ENCODE results near the gene AP2A2. TPM values are rescaled to one million over a fixed set of nuclear protein-coding genes. Genes with fewer than 3 reads are reported as not detected.

AP2A2 gene
- total and polyA plus RNA-seq, 2 of the 4 experiments (the other 2 are of a cell fraction) = 19.9 to 49.0 TPM

- no peak overlapping the region for H3K23ac ChIP-seq (ENCODE audit: low read depth, low read length)
- H4K8ac ChIP-seq (ENCODE audit: low read depth in 2 of 2, low read length in 2 of 2) = no peak overlapping the region
- no peak overlapping the region for H4K5ac ChIP-seq (ENCODE audit: low read depth, low read length)
- DNase-seq (no peak), ATAC-seq (ENCODE audit: low read depth) (no peak)
- CTCF ChIA-PET = interaction anchor here (0.6 kb wide), 1 partner anchor 149 kb away, joined by 3 read pairs; no protein-coding TSS in a partner anchor
- H2AFZ ChIP-seq (replicated peaks; ENCODE audit: low read length, poor library complexity) = peak overlapping the region; percentile 18
- H3K9me3 ChIP-seq (ENCODE audit: control insufficient read depth, insufficient read depth, low read length) = no peaks in the 10 kb centered on the region
- no peak overlapping the region for H2BK20ac ChIP-seq (ENCODE audit: low read depth, low read length)
- H3K9me1 ChIP-seq (ENCODE audit: insufficient read depth, low read length) = no peaks in the 10 kb centered on the region
- dilution Hi-C loops (cut with HindIII; ENCODE audit: low sequenced_read_pairs, unreplicated experiment) = no loop called here
- no peak overlapping the region for H3K56ac ChIP-seq (ENCODE audit: extremely low read depth, insufficient read depth, low read length)
- WGBS, 2 experiments (ENCODE audit: extremely low coverage in 2 of 2, insufficient read length in 1 of 2) = 56% methylated on average over 8 of the region's 15 CpGs; no CpG with 5 or more reads in 1 of the 2 experiments
- no peaks in the 10 kb centered on the region for H3K36me3 ChIP-seq (ENCODE audit: control insufficient read depth, insufficient read depth, low read length)
- H4K91ac ChIP-seq (ENCODE audit: insufficient read depth, low read depth, low read length) = no peak overlapping the region
- H2BK120ac ChIP-seq (ENCODE audit: low read depth, low read length) = no peak overlapping the region
- no peak overlapping the region for H3K27ac ChIP-seq (ENCODE audit: insufficient read depth, low read length)
- peaks cover 3% of the 10 kb centered on the region; the same call in 1 of the 2 replicates for H3K4me1 ChIP-seq (ENCODE audit: control insufficient read depth, insufficient read depth, low read length)
- H4K20me1 ChIP-seq (ENCODE audit: insufficient read depth, low read length) = no peaks in the 10 kb centered on the region
- POLR2A ChIA-PET (ENCODE audit: unreplicated experiment) = no interaction called here
- H2AK9ac ChIP-seq (replicated peaks; ENCODE audit: low read depth, low read length, poor library complexity) = no peak overlapping the region
- no peak overlapping the region for H3K9ac ChIP-seq (ENCODE audit: low read depth, low read length)
- no peak overlapping the region for H2BK15ac ChIP-seq (ENCODE audit: low read depth, low read length)
- no peak for TF ChIP-seq MAZ (IDR thresholded peaks at IDR 0.05; ENCODE audit: borderline replicate concordance, low read depth, low read length)
- no peak for TF ChIP-seq MXI1 (IDR thresholded peaks at IDR 0.05; ENCODE audit: borderline replicate concordance, low read depth, low read length)
- TF ChIP-seq BHLHE40 (IDR thresholded peaks at IDR 0.05; ENCODE audit: low read depth, low read length) = no peak
- no peak for TF ChIP-seq FOS (IDR thresholded peaks at IDR 0.05; ENCODE audit: low read depth, low read length)
- no peak for TF ChIP-seq CTCF (conservative IDR thresholded peaks at IDR 0.05; ENCODE audit: low read depth, low read length)
- no peak for TF ChIP-seq NFE2L2 (IDR thresholded peaks at IDR 0.05; ENCODE audit: low read depth, low read length)
- TF ChIP-seq RFX5 (IDR thresholded peaks at IDR 0.05; ENCODE audit: low read depth, low read length) = no peak
- TF ChIP-seq RCOR1 (IDR thresholded peaks at IDR 0.05; ENCODE audit: insufficient replicate concordance, low read length) = no peak
- no peak for TF ChIP-seq CEBPB (IDR thresholded peaks at IDR 0.05; ENCODE audit: low read depth, low read length)
- no peak for TF ChIP-seq ELK1 (IDR thresholded peaks at IDR 0.05; ENCODE audit: borderline replicate concordance, low read depth, low read length)
- TF ChIP-seq CHD1 (IDR thresholded peaks at IDR 0.05; ENCODE audit: low read depth, low read length) = no peak
- TF ChIP-seq SMC3 (IDR thresholded peaks at IDR 0.05; ENCODE audit: low read depth, low read length) = no peak
- TF ChIP-seq POLR2A (IDR thresholded peaks at IDR 0.05; ENCODE audit: low read depth, low read length) = no peak
- no peak for TF ChIP-seq USF2 (IDR thresholded peaks at IDR 0.05; ENCODE audit: low read depth, low read length)
- H3K18ac ChIP-seq (ENCODE audit: low read depth, low read length) = no peak overlapping the region
- BruUV-seq (replicated peaks) = no TSS peak
- no peak overlapping the region for H3K4me2 ChIP-seq (ENCODE audit: low read depth, low read length)
- no peak overlapping the region for H2AK5ac ChIP-seq (ENCODE audit: low read depth, low read length)
- no peak overlapping the region for H3K14ac ChIP-seq (replicated peaks; ENCODE audit: low read depth, low read length)
- in situ Hi-C loops (cut with MboI; ENCODE audit: low sequenced_read_pairs) = no loop called here
- H3K79me1 ChIP-seq (ENCODE audit: low read depth in 1 of 2, low read length in 2 of 2) = no peaks in the 10 kb centered on the region
- no peak overlapping the region for H3K4me3 ChIP-seq (ENCODE audit: insufficient read depth, low read depth, low read length)
- H3K27me3 ChIP-seq (ENCODE audit: control insufficient read depth, insufficient read depth, low read length) = peaks cover 27% of the 10 kb centered on the region
- no peak overlapping the region for H3K4ac ChIP-seq (ENCODE audit: low read depth, low read length)
- intact Hi-C loops (cut with micrococcal nuclease) = loop anchor here (10.0 kb wide), 1 partner anchor 207 kb away; the partner anchor contains the start of genes POLR2L and TSPAN4
- no peak overlapping the region for H2BK5ac ChIP-seq (ENCODE audit: low read depth, low read length, poor library complexity, severe bottlenecking)
Observed at GRCh38 chr11:1051356-1052132, 125.9 kb downstream of the AP2A2 start.

Data from IMR-90 (cell line).